Heart right ventricle (tissue), 16 donors: Measurements from ENCODE around the gene RIPK4. TPM values are rescaled to one million over a fixed set of nuclear protein-coding genes. Genes with fewer than 3 reads are reported as not detected.
A peak's percentile ranks its signal among the peaks of the same experiment; 100 is the strongest.

ENCODE experiments used
- ATAC-seq, 8 donors: fragments of 200-7000 bp; cut with Tn5 transposase; one replicate each; pipeline ENCODE4 v1.9.1; 2020; ENCODE audit warnings: mild to moderate bottlenecking in 8 of 8, moderate library complexity in 8 of 8, moderate number of reproducible peaks in 1 of 8
- DNase-seq, 2 donors: peaks; one replicate each; pipeline ENCODE4 v3.0.0-alpha.2; 2020
- H3K27ac ChIP-seq, 10 donors: fragments of 200-600 bp; sonication (generic) in 2 of 10; one replicate each; pipeline versions ENCODE4 v1.5.0 to v1.8.0; 2020 to 2022; ENCODE audit warnings: mild to moderate bottlenecking in 3 of 10
- H3K27me3 ChIP-seq, 7 donors: fragments of 200-600 bp; one replicate each; pipeline ENCODE4 v1.8.0; 2021 to 2022; ENCODE audit warnings: mild to moderate bottlenecking in 2 of 7
- H3K36me3 ChIP-seq, 9 donors: fragments of 200-600 bp; sonication (generic) in 1 of 9; one replicate each; pipeline versions ENCODE4 v1.5.0 to v1.8.0; 2020 to 2022; ENCODE audit warnings: mild to moderate bottlenecking in 2 of 9
- H3K4me1 ChIP-seq, 9 donors: fragments of 200-600 bp; sonication (generic) in 1 of 9; one replicate each; pipeline versions ENCODE4 v1.5.0 to v1.8.0; 2020 to 2022; ENCODE audit warnings: mild to moderate bottlenecking in 4 of 9
- H3K4me3 ChIP-seq, 10 donors: fragments of 200-600 bp; sonication (generic) in 2 of 10; one replicate each; pipeline versions ENCODE4 v1.5.0 to v1.8.0; 2020 to 2022; ENCODE audit warnings: mild to moderate bottlenecking in 7 of 10, moderate library complexity in 2 of 10
- H3K9me3 ChIP-seq, 11 donors: fragments of 200-600 bp in 10 of 11; sonication (generic) in 2 of 11; one replicate each; pipeline versions ENCODE4 v1.5.0 to v1.8.0; 2013 to 2022; ENCODE audit warnings: mild to moderate bottlenecking in 2 of 11, control low read depth in 1 of 11, moderate library complexity in 1 of 11
- WGBS, 2 donors: extraction: QIAGEN DNeasy Blood & Tissue Kit; methylation state at CpG; one replicate each; pipeline ENCODE4 v1.1.7; 2013; ENCODE audit warnings: inconsistent platforms in 1 of 2; 5-methylcytosine and 5-hydroxymethylcytosine counted together
- intact Hi-C, 10 donors: fragments of 100-400 bp; cut with DNase I; formaldehyde crosslinking; loops; one replicate each; pipeline versions ENCODE4 v1.11.1 to v1.14.2; 2022
- long read RNA-seq, 3 donors: library from polyadenylated mRNA; unstranded; transcript quantifications; one replicate each; pipeline ENCODE4 v2.0.0, GENCODE V29; 2020 to 2021
- polyA plus RNA-seq, 2 donors: library from polyadenylated mRNA; stranded (reverse); fragments of 200-250 nt; gene quantifications; one replicate each; pipeline ENCODE4 v1.2.3, GENCODE V29; 2013
- total RNA-seq, 10 donors: library from RNA; stranded (reverse); fragmentation: NEBNext Ultra II Directional in 3 of 10; extraction: Animal tissue kit (Norgen Biotek cat#: 25700) in 3 of 10; gene quantifications; one replicate each; pipeline versions ENCODE4 v1.2.1 to v1.2.4, GENCODE V29; 2021 to 2023
- TF ChIP-seq, protein P1 (sequence below), 9 donors: fragments of 200-600 bp; sonication (generic) in 2 of 9; IDR thresholded peaks; one replicate each; pipeline versions ENCODE4 v1.5.0 to v1.8.0; 2021 to 2022; ENCODE audit warnings: antibody characterized with exemption in 9 of 9, mild to moderate bottlenecking in 5 of 9, moderate library complexity in 1 of 9
- donor health status: Arrhythmogenic right ventricular cardiomyopathy.
- donor health status: ischemic (EF 13 %, LVEDD 7.1; RV severe dilation, severe dysfunction).
- donor health status: healthy with polysubstance abuse.
- donor health status: DM: no; HTN: yes; CAD: no.
- donor health status: DM: no; HTN: no; CAD: no.
- donor health status: ischemic (EF 25% LVEDD 6.9; RV normal size, moderate dysfunction).
- donor health status: ischemic (EF 25% LVEDD 5.7; RV mildly dilated, moderate dysfunction).
- donor health status: healthy.
- donor health status: DM: yes; HTN: yes; CAD: no.
- donor health status: Ischemic cardiomyopathy.
- donor health status: ischemic (EF 35%, LVEDD 5.7; RV mildly dilated, moderate dysfunction).
- donor health status: nonischemic (EF 11% LVEDD 7.7; RV severe dilation, severe dysfunction).
- donor health status: DM: yes; HTN: yes; CAD: no.
- donor health status: PGD.
- donor health status: ischemic (EF 29% LVEDD 5.4; RV normal size, mild dysfunction).
- donor health status: nonischemic (EF 23%, LVEDD 6.1; RV moderate dilation, normal function).

Gene RIPK4
- total RNA-seq (under 1 TPM in 5 of 10 donors, not detected in 5; 0.05 to 0.12 (median 0.07) TPM), polyA plus RNA-seq (under 1 TPM; 0.04 to 0.15 TPM)
- long read RNA-seq, donor 1: 0 reads
- long read RNA-seq, donor 2: 0 reads
- long read RNA-seq, donor 3: 0 reads

DNA sequence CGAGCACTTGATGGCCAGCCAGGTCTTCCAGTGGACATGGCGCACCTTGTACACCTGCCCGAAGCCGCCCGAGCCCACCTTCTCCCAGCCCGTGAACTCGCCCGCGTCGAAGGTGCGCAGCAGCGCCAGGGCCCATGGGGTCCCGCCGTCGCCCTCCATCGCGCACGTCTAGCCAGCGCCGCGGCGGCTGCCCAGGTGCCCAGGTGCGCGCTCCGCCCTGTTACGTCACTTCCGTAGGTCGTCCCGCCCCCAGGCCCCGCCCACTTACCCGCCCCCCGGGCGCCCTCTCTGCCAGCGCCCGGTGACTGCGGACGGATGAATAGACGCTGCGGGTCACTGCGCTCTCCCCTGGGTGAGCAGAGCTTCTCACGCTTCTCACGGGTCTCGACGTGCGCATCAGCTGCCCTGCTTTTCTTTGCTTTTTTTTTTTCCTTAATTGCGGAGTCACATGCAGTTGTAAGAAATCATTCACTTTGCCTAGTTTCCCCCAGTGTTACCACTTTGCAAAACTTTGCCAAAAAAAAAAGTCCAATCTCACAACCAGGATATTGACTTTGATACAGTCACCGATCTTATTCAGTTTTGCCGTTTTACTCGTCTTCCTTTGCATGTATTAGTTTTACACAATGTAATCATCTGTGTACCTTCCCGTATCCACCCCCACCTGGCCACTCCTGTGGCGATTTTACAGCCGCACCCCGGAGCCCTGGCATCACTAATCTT, at the start of gene RIPK4:
Gene RIPK4, minus strand, starts transcription at position 170 of the 723 bp plus-strand sequence. Its CDS starts 11 bp downstream, at position 159.
- ATAC-seq (peak in 3 of 8 donors; percentile 14 to 34 (median 16)), DNase-seq (no peak)
- peaks cover 3 to 46% (median 28%) of the 10 kb centered on the region in 9 donors for H3K4me1 ChIP-seq
- peaks cover 38 to 100% (median 100%) of the 10 kb centered on the region in 7 donors for H3K27me3 ChIP-seq
- intact Hi-C loops: no loop called here
- H3K9me3 ChIP-seq: no peaks in the 10 kb centered on the region
- no peak within 1 kb of the TSS for H3K27ac ChIP-seq
- TF ChIP-seq, protein P1, sequence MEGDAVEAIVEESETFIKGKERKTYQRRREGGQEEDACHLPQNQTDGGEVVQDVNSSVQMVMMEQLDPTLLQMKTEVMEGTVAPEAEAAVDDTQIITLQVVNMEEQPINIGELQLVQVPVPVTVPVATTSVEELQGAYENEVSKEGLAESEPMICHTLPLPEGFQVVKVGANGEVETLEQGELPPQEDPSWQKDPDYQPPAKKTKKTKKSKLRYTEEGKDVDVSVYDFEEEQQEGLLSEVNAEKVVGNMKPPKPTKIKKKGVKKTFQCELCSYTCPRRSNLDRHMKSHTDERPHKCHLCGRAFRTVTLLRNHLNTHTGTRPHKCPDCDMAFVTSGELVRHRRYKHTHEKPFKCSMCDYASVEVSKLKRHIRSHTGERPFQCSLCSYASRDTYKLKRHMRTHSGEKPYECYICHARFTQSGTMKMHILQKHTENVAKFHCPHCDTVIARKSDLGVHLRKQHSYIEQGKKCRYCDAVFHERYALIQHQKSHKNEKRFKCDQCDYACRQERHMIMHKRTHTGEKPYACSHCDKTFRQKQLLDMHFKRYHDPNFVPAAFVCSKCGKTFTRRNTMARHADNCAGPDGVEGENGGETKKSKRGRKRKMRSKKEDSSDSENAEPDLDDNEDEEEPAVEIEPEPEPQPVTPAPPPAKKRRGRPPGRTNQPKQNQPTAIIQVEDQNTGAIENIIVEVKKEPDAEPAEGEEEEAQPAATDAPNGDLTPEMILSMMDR (IDR thresholded peaks at IDR 0.05): no peak
- H3K4me3 ChIP-seq: peak within 1 kb of the TSS in 7 of 10 donors; percentile 13 to 41 (median 24)
- 2 to 4% methylated on average over 53 of the region's 53 CpGs for WGBS, 2 donors
- H3K36me3 ChIP-seq: no peaks in the 10 kb centered on the region

DNA sequence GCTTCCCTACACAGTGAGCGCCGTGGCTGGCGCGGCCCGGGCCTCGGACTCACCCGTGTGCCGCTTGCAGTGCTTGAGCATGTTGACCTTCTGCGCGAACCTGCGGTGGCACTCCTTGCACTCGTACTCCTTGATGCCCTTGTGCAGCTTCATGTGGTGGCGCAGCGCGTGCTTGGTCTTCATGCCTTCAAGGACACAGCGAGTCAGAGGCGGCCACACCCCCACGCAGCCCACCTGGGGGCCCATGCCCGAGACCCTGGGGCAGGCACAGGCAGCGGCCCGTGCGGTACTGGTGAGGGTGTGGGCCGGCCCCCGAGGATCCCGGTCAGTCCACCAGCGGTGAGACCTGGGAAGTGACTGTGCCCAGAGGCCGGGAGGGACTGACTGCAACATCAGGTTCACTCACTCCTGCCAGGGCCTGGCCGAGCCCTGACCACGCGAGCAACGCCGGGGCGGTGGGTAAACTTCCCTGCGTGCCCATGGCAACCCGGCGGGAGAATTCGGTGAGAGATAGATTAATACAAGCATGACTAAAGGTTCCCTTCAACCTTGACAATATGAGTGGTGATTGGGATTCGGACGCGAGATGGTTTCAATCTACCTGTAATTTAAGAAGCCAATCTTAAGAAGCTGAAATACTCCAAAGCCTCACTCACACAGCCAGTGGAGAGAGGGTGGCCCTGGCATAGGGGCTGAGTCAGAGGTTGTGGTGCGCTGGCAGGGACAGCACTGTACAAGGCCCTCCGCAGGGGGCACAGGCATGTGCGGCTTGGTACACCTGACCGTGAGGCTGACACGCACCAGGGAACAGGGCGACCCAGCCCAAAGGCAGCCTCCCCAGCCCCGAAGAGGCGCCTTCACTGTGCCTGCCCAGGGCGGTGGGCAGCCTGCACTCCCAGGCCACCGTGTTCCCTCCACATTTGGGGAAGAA, 49.1 kb upstream of the RIPK4 start:
- H3K4me3 ChIP-seq: no peak overlapping the region

DNA sequence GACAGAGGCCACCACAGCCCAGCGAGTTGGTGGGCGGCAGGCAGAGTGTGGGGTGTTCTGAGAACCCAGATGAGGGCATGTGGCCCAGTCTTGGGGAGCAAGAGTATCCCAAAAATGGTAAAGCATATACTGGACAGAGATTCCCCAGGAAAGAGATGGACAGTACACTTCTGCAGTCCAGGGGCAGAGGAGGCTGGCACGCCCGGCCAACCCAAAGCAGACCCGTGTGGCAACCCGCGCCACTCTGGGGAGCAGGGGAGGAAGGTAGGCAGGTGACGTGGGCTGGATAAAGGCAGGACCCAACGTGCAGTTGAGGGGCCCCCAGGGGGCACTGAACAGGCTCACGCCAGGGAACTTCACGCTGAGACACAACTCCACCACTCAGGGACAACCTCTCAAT, 46.4 kb upstream of the RIPK4 start:
- no peaks in the 10 kb centered on the region for H3K9me3 ChIP-seq
- no peak for ATAC-seq

More for the DNA sequence above, 49.1 kb upstream of the RIPK4 start:
- 92 to 94% methylated on average over 50 of the region's 50 CpGs for WGBS, 2 donors
- no peak for DNase-seq
- peak in 6 of 8 donors; percentile 10 to 58 (median 24) for ATAC-seq
- TF ChIP-seq, protein P1 (IDR thresholded peaks at IDR 0.05): no peak
- H3K27me3 ChIP-seq: no peaks in the 10 kb centered on the region
- H3K27ac ChIP-seq: no peak overlapping the region
- H3K9me3 ChIP-seq: no peaks in the 10 kb centered on the region
- peaks cover 0 to 9% (median 4%) of the 10 kb centered on the region in 9 donors for H3K4me1 ChIP-seq
- peaks cover 0 to 51% (median 7%) of the 10 kb centered on the region in 9 donors for H3K36me3 ChIP-seq
- intact Hi-C loops: loop anchor here (1.0 to 5.0 kb wide), 6 partner anchors 204 to 303 kb away; no protein-coding TSS in a partner anchor

More for the DNA sequence above, 46.4 kb upstream of the RIPK4 start:
- DNase-seq: no peak
- Histone ChIP-seq H3K27ac (no peak overlapping the region), H3K27me3 (no peaks in the 10 kb centered on the region), H3K36me3 (peaks cover 0 to 62% (median 7%) of the 10 kb centered on the region in 9 donors), H3K4me3 (no peak overlapping the region), H3K4me1 (peaks cover 0 to 9% (median 4%) of the 10 kb centered on the region in 9 donors)
- TF ChIP-seq, protein P1 (IDR thresholded peaks at IDR 0.05): no peak
- 89 to 96% methylated on average over 11 of the region's 11 CpGs for WGBS, 2 donors
- intact Hi-C loops: no loop called here
